Gastroesophageal sphincter (tissue), 4 donors: Measurements from ENCODE around the gene DUSP16. TPM values are rescaled to one million over a fixed set of nuclear protein-coding genes. Genes with fewer than 3 reads are reported as not detected.
"Not testable (repeated sequence)": the region's sequence is repeated elsewhere in the genome, so short reads cannot be mapped to it uniquely, and the experiment has no call there.

Experiments used
- ATAC-seq: fragments of 150-250 bp; one replicate; pipeline ENCODE4 v1.9.1; 2016; ENCODE audit warnings: mild to moderate bottlenecking, moderate library complexity
- H3K27ac ChIP-seq, 4 donors: fragments of 200-600 bp; sonication (generic) in 3 of 4; 1 replicate in 3 of 4; 2 replicates in 1 of 4; pipeline ENCODE4 v1.5.1; 2016 to 2019
- H3K27me3 ChIP-seq: fragments of 200-600 bp; sonication (generic); one replicate; pipeline ENCODE4 v1.5.1; 2019
- H3K36me3 ChIP-seq, 2 donors: fragments of 200-600 bp; sonication (generic); one replicate each; pipeline ENCODE4 v1.5.1; 2019; ENCODE audit warnings: control low read depth in 1 of 2
- H3K4me1 ChIP-seq, 3 donors: fragments of 200-600 bp; sonication (generic); 1 replicate in 2 of 3; 2 replicates in 1 of 3; pipeline ENCODE4 v1.5.1; 2016 to 2019; ENCODE audit warnings: control low read depth in 2 of 3
- H3K4me3 ChIP-seq, 2 donors: fragments of 200-600 bp; sonication (generic); one replicate each; pipeline ENCODE4 v1.5.1; 2019; ENCODE audit warnings: mild to moderate bottlenecking in 1 of 2, moderate library complexity in 1 of 2
- H3K9me3 ChIP-seq, 3 donors: fragments of 200-600 bp; sonication (generic); one replicate each; pipeline ENCODE4 v1.5.1; 2017 to 2019; ENCODE audit warnings: control low read depth in 2 of 3
- EP300 ChIP-seq: sonication (generic); formaldehyde crosslinking; IDR thresholded peaks from one replicate; pipeline ENCODE4 v1.6.1; 2017; ENCODE audit warnings: antibody characterized with exemption, mild to moderate bottlenecking
- POLR2A ChIP-seq, 2 donors: fragments of 450-650 bp; IDR thresholded peaks; one replicate each; pipeline ENCODE4 v1.6.1; 2017; ENCODE audit warnings: antibody characterized with exemption in 2 of 2, mild to moderate bottlenecking in 2 of 2, moderate library complexity in 1 of 2
- POLR2AphosphoS5 ChIP-seq: sonication (generic); formaldehyde crosslinking; IDR thresholded peaks from one replicate; pipeline ENCODE4 v1.6.1; 2017; ENCODE audit warnings: antibody characterized with exemption
- WGBS, 2 donors: methylation state at CpG; one replicate each; pipeline ENCODE4 v1.1.5; 2018; ENCODE audit warnings: low coverage in 1 of 2; 5-methylcytosine and 5-hydroxymethylcytosine counted together
- total RNA-seq, 4 donors: library from RNA; depleted of rRNA; stranded (reverse); fragments of >200 nt; gene quantifications; one replicate each; pipeline ENCODE4 v1.1.0, GENCODE V29; 2016
- TF ChIP-seq, protein P1 (sequence below), 4 experiments: fragments of 200-600 bp in 2 of 4; fragments of 450-650 bp in 2 of 4; sonication (generic) in 1 of 4; IDR thresholded peaks; one replicate each; pipeline ENCODE4 v1.5.1; 2017 to 2019; ENCODE audit warnings: antibody characterized with exemption in 4 of 4, mild to moderate bottlenecking in 2 of 4, moderate library complexity in 2 of 4

DUSP16 gene
- total RNA-seq, 4 donors from 2014 or later, result 14.7 to 20.1 (median 17.1) TPM

DNA sequence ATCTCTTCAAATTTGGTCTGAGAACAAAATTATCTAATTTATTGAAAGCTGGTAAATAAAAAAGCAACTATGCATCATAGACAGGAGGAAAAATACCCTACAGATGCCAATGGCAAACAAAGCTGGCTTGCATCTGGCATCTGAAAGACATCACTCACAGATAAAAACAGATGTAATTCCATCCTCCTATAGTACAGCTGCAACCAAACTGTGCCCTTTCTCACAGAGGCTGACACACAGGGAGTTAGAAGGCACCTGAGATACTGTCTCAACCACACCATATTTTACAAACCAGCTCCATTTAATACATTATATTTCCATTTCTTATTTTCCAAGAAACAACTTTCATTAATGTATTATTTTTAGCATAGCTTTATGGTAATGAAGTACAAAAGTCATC lies 39.4 kb downstream of the DUSP16 start:
- ATAC-seq, result no peak
- Histone ChIP-seq H3K27ac (no peak overlapping the region), H3K27me3 (no peaks in the 10 kb centered on the region), H3K36me3 (peaks cover 0 to 17% of the 10 kb centered on the region in 2 donors), H3K4me3 (no peak overlapping the region), H3K4me1 (peaks cover 2 to 37% (median 3%) of the 10 kb centered on the region in 3 donors), H3K9me3 (no peaks in the 10 kb centered on the region)
- TF ChIP-seq POLR2AphosphoS5 (no peak), EP300 (no peak), POLR2A (IDR thresholded peaks at IDR 0.05) (no peak)
- TF ChIP-seq, protein P1, sequence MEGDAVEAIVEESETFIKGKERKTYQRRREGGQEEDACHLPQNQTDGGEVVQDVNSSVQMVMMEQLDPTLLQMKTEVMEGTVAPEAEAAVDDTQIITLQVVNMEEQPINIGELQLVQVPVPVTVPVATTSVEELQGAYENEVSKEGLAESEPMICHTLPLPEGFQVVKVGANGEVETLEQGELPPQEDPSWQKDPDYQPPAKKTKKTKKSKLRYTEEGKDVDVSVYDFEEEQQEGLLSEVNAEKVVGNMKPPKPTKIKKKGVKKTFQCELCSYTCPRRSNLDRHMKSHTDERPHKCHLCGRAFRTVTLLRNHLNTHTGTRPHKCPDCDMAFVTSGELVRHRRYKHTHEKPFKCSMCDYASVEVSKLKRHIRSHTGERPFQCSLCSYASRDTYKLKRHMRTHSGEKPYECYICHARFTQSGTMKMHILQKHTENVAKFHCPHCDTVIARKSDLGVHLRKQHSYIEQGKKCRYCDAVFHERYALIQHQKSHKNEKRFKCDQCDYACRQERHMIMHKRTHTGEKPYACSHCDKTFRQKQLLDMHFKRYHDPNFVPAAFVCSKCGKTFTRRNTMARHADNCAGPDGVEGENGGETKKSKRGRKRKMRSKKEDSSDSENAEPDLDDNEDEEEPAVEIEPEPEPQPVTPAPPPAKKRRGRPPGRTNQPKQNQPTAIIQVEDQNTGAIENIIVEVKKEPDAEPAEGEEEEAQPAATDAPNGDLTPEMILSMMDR (IDR thresholded peaks at IDR 0.05), result no peak

DNA sequence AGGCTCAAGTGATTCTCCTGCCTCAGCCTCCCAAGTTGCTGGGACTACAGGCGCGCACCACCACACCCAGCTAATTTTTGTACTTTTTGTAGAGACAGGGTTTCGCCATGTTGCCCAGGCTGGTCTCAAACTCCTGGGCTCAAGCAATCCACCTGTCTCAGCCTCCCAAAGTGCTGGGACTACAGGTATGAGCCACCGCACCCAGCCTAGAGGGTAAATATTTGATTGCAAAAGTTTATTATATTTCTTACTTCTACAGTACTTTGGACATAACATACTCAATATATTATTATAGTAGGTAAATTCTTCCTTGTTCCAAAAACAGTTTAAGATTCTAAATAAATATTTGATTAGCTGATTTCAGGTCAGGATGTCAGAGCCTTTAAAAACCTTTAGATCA lies 40.0 kb downstream of the DUSP16 start:
- peaks cover 0 to 23% of the 10 kb centered on the region in 2 donors for H3K36me3 ChIP-seq
- not testable (repeated sequence) for H3K4me3 ChIP-seq, H3K9me3 ChIP-seq, H3K27me3 ChIP-seq, H3K27ac ChIP-seq, ATAC-seq
- 92% methylated on average over 2 of the region's 4 CpGs; no CpG with 5 or more reads in 1 of the 2 donors for WGBS, 2 donors
- H3K4me1 ChIP-seq, result peaks cover 0 to 31% (median 0%) of the 10 kb centered on the region in 3 donors

DNA sequence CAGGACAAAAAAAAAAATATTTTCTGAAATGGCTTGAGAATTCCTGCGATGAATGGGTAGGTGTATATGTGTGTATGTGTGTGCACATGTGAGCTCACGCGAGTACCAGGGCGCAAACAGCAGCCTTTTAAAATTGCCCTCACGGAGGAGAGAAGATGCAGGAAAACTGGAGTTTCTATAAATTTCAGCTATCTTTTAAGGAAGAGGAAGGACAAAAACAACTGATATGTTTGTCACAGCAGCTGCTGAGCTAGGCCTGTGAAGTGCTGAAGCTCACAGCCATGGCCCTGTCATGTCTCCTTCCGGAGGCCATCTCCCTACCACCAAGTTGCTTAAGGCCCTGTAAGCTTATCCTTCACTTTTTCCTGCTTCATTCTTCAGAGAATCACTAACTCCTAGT lies 40.8 kb downstream of the DUSP16 start:
- no peak overlapping the region for H3K27ac ChIP-seq
- H3K27me3 ChIP-seq, result no peaks in the 10 kb centered on the region
- H3K9me3 ChIP-seq, result no peaks in the 10 kb centered on the region
- TF ChIP-seq EP300 (no peak), POLR2AphosphoS5 (no peak), POLR2A (IDR thresholded peaks at IDR 0.05) (no peak)
- TF ChIP-seq, protein P1 (IDR thresholded peaks at IDR 0.05), result no peak
- peaks cover 0 to 27% (median 0%) of the 10 kb centered on the region in 3 donors for H3K4me1 ChIP-seq
- peaks cover 0 to 31% of the 10 kb centered on the region in 2 donors for H3K36me3 ChIP-seq
- WGBS, 2 donors, result 79 to 84% methylated on average over 6 of the region's 6 CpGs
- no peak overlapping the region for H3K4me3 ChIP-seq
- ATAC-seq, result no peak

DNA sequence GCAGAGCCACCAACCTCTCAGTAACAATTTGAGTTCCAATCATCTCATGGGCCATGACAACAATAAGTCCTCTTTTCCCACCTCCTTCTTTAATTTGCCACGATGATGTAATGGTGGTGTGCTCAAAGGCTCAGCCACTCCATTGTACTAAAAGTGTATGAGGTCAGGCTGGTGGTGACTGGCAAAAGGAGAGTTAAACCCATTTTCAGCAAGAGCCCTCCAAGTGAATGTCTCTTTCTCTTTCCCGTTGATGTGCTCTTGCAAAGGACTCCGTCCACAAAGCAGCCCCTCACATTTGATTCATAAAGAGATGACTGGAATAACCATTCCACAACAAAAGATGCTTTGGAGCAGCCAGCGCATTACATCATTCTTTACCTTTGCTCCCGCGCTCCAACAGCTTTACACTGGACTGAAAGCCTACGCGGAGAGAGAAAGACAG lies 41.6 kb downstream of the DUSP16 start:
- no peak for ATAC-seq
- H3K9me3 ChIP-seq, result no peaks in the 10 kb centered on the region
- no peak overlapping the region for H3K4me3 ChIP-seq
- no peak overlapping the region for H3K27ac ChIP-seq
- peaks cover 0 to 25% (median 0%) of the 10 kb centered on the region in 3 donors for H3K4me1 ChIP-seq
- no peak for TF ChIP-seq EP300
- TF ChIP-seq, protein P1 (IDR thresholded peaks at IDR 0.05), result no peak
- no peak for TF ChIP-seq POLR2AphosphoS5
- no peak for TF ChIP-seq POLR2A (IDR thresholded peaks at IDR 0.05)
- H3K27me3 ChIP-seq, result no peaks in the 10 kb centered on the region
- peaks cover 0 to 35% of the 10 kb centered on the region in 2 donors for H3K36me3 ChIP-seq
- WGBS, 2 donors, result 78 to 79% methylated on average over 5 to 8 of the region's 8 CpGs

DNA sequence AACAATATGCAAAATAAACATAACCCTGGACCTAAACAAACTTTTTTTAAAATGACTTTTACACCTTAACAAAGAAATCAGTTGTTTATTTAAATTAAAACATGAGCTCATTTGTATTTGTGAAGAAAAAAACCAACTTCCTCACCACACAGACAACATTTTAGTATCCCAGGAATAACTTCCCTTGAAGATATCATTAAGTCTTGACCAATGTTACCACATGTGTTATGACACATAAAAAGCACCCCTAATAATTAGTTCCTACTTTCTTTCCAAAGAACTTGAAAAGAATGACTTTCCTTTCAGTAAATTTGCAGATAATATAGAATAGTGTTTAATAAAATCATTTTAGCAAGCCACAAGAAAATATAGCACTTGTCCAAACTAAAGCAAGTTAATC lies 42.4 kb downstream of the DUSP16 start:
- no peak for ATAC-seq
- Histone ChIP-seq H3K36me3 (peaks cover 0 to 40% of the 10 kb centered on the region in 2 donors), H3K4me1 (peaks cover 0 to 25% (median 0%) of the 10 kb centered on the region in 3 donors), H3K27me3 (no peaks in the 10 kb centered on the region), H3K27ac (no peak overlapping the region), H3K4me3 (no peak overlapping the region), H3K9me3 (no peaks in the 10 kb centered on the region)
- TF ChIP-seq EP300 (no peak), POLR2A (IDR thresholded peaks at IDR 0.05) (no peak), POLR2AphosphoS5 (no peak)
- TF ChIP-seq, protein P1 (IDR thresholded peaks at IDR 0.05), result no peak
